DOHH2 (cell line): ENCODE results near the gene SMAP1.

Experiments
- H3F3A ChIP-seq: fragments of 200-600 bp; sonication (generic), shearing (Covaris generic); 2 replicates; pipeline ENCODE4 v1.6.0; 2016; ENCODE audit warnings: antibody characterized with exemption, mild to moderate bottlenecking; ENCODE audit not compliant: control insufficient read depth, insufficient read depth
- H3K27ac ChIP-seq: fragments of 200-600 bp; sonication (generic); 2 replicates; pipeline ENCODE4 v1.5.1; 2014; ENCODE audit warnings: low read depth, mild to moderate bottlenecking, low read length, moderate library complexity
- H3K27me3 ChIP-seq: fragments of 200-600 bp; sonication (generic); 2 replicates; pipeline ENCODE4 v1.6.1; 2014; ENCODE audit warnings: mild to moderate bottlenecking, low read length, mixed read lengths; ENCODE audit not compliant: control insufficient read depth
- H3K36me3 ChIP-seq: fragments of 200-600 bp; sonication (generic); 2 replicates; pipeline ENCODE4 v1.6.1; 2014; ENCODE audit warnings: mild to moderate bottlenecking, low read length, moderate library complexity, mixed read lengths; ENCODE audit not compliant: control insufficient read depth
- H3K4me1 ChIP-seq: fragments of 200-600 bp; sonication (generic); 2 replicates; pipeline ENCODE4 v1.6.1; 2014; ENCODE audit warnings: mild to moderate bottlenecking, low read length, mixed read lengths; ENCODE audit not compliant: control insufficient read depth
- H3K4me2 ChIP-seq: fragments of 200-600 bp; sonication (generic); 2 replicates; pipeline ENCODE4 v1.6.0; 2014; ENCODE audit warnings: mild to moderate bottlenecking, low read length, moderate library complexity
- H3K4me3 ChIP-seq: fragments of 200-600 bp; sonication (generic); 2 replicates; pipeline ENCODE4 v1.5.1; 2014; ENCODE audit warnings: mild to moderate bottlenecking, low read length, mixed read lengths
- H3K79me2 ChIP-seq: fragments of 200-600 bp; sonication (generic); 2 replicates; pipeline ENCODE4 v1.6.1; 2014; ENCODE audit warnings: mild to moderate bottlenecking, low read length, mixed read lengths; ENCODE audit not compliant: control insufficient read depth
- H3K9me2 ChIP-seq: fragments of 200-600 bp; sonication (generic); replicated peaks from 2 replicates; pipeline ENCODE4 v1.6.1; 2014; ENCODE audit warnings: mild to moderate bottlenecking, low read length, mixed read lengths; ENCODE audit not compliant: control insufficient read depth
- H3K9me3 ChIP-seq: fragments of 200-600 bp; sonication (generic); 2 replicates; pipeline ENCODE4 v1.6.1; 2014; ENCODE audit warnings: antibody characterized with exemption, low read length, mixed read lengths; ENCODE audit not compliant: control insufficient read depth, insufficient read depth
- H4K20me1 ChIP-seq: fragments of 200-600 bp; sonication (generic); 2 replicates; pipeline ENCODE4 v1.6.0; 2014; ENCODE audit warnings: low read depth, mild to moderate bottlenecking, antibody characterized with exemption, low read length, moderate library complexity; ENCODE audit not compliant: control insufficient read depth, insufficient read depth
- CTCF ChIP-seq: fragments of 200-600 bp; sonication (generic); IDR thresholded peaks from one replicate; pipeline ENCODE4 v1.5.1; 2014; ENCODE audit warnings: antibody characterized with exemption, mild to moderate bottlenecking, low read depth, low read length; ENCODE audit not compliant: poor library complexity, severe bottlenecking
- EZH2phosphoT487 ChIP-seq: fragments of 200-600 bp; sonication (generic); IDR thresholded peaks from 2 replicates; pipeline ENCODE4 v1.6.1; 2017; ENCODE audit warnings: borderline replicate concordance, mild to moderate bottlenecking, antibody characterized with exemption, low read length, moderate library complexity, mixed read lengths

Gene SMAP1

GRCh38 chr6:70819646-70820045 is 152.0 kb downstream of the SMAP1 start:
- Histone ChIP-seq H3K9me2 (no peaks in the 10 kb centered on the region), H3K27ac (no peak overlapping the region), H3K4me2 (no peak overlapping the region), H4K20me1 (no peaks in the 10 kb centered on the region), H3K27me3 (no peaks in the 10 kb centered on the region), H3K4me3 (no peak overlapping the region), H3K9me3 (peaks cover 5% of the 10 kb centered on the region), H3K79me2 (no peaks in the 10 kb centered on the region), H3F3A (no peaks in the 10 kb centered on the region), H3K36me3 (no peaks in the 10 kb centered on the region), H3K4me1 (no peaks in the 10 kb centered on the region)
- TF ChIP-seq CTCF (no peak), EZH2phosphoT487 (no peak)

GRCh38 chr6:70820778-70821177 is 153.1 kb downstream of the SMAP1 start:
- H3K9me2 ChIP-seq: no peaks in the 10 kb centered on the region
- no peaks in the 10 kb centered on the region for H3K4me1 ChIP-seq
- no peaks in the 10 kb centered on the region for H3F3A ChIP-seq
- H3K9me3 ChIP-seq: peaks cover 5% of the 10 kb centered on the region
- no peak overlapping the region for H3K4me2 ChIP-seq
- no peaks in the 10 kb centered on the region for H4K20me1 ChIP-seq
- H3K36me3 ChIP-seq: no peaks in the 10 kb centered on the region
- H3K79me2 ChIP-seq: no peaks in the 10 kb centered on the region
- no peaks in the 10 kb centered on the region for H3K27me3 ChIP-seq
- no peak for TF ChIP-seq EZH2phosphoT487
- no peak for TF ChIP-seq CTCF
- H3K27ac ChIP-seq: no peak overlapping the region
- H3K4me3 ChIP-seq: no peak overlapping the region

- H3K4me3 ChIP-seq: no peak overlapping the region
- H3F3A ChIP-seq: no peaks in the 10 kb centered on the region
- no peaks in the 10 kb centered on the region for H3K36me3 ChIP-seq
- H3K4me1 ChIP-seq: no peaks in the 10 kb centered on the region
- TF ChIP-seq CTCF (no peak), EZH2phosphoT487 (no peak)
- H3K4me2 ChIP-seq: no peak overlapping the region
- no peaks in the 10 kb centered on the region for H4K20me1 ChIP-seq
- peaks cover 5% of the 10 kb centered on the region for H3K9me3 ChIP-seq
- H3K79me2 ChIP-seq: no peaks in the 10 kb centered on the region
- H3K9me2 ChIP-seq: no peaks in the 10 kb centered on the region
- no peak overlapping the region for H3K27ac ChIP-seq
- no peaks in the 10 kb centered on the region for H3K27me3 ChIP-seq
Measured at GRCh38 chr6:70821751-70822150, 154.1 kb downstream of the SMAP1 start.

GRCh38 chr6:70823651-70824050 is 156.0 kb downstream of the SMAP1 start:
- Histone ChIP-seq H3K36me3 (no peaks in the 10 kb centered on the region), H3K9me2 (no peaks in the 10 kb centered on the region), H4K20me1 (no peaks in the 10 kb centered on the region), H3K27ac (no peak overlapping the region), H3F3A (no peaks in the 10 kb centered on the region), H3K9me3 (peaks cover 5% of the 10 kb centered on the region), H3K79me2 (no peaks in the 10 kb centered on the region), H3K4me2 (no peak overlapping the region), H3K4me3 (no peak overlapping the region), H3K27me3 (no peaks in the 10 kb centered on the region), H3K4me1 (no peaks in the 10 kb centered on the region)
- TF ChIP-seq CTCF (no peak), EZH2phosphoT487 (no peak)
